Kidney epithelial cell (primary cell): ENCODE measurements around the gene COG7. TPM values are rescaled to one million over a fixed set of nuclear protein-coding genes. Genes with fewer than 3 reads are reported as not detected.
A peak's percentile ranks its signal among the peaks of the same experiment; 100 is the strongest.
"Not testable (repeated sequence)": the region's sequence is repeated elsewhere in the genome, so short reads cannot be mapped to it uniquely, and the experiment has no call there.

ENCODE experiments used
- DNase-seq: peaks from one replicate; pipeline ENCODE4 v3.0.0-alpha.2; 2010; ENCODE audit warnings: low read depth
- H3K27me3 ChIP-seq: 2 replicates; pipeline ENCODE4 v1.6.0; 2011; ENCODE audit warnings: low read length; ENCODE audit not compliant: control insufficient read depth, insufficient read depth
- H3K36me3 ChIP-seq: 2 replicates; pipeline ENCODE4 v1.5.1; 2011; ENCODE audit warnings: low read length; ENCODE audit not compliant: control insufficient read depth, insufficient read depth
- H3K4me3 ChIP-seq: 2 replicates; pipeline ENCODE4 v1.5.1; 2011; ENCODE audit warnings: low read depth, mild to moderate bottlenecking, control low read depth, low read length
- total RNA-seq: library from RNA; depleted of rRNA; stranded (reverse); fragments of >200 nt; gene quantifications from 2 replicates; pipeline ENCODE4 v1.2.3, GENCODE V29; 2015
- TF ChIP-seq, protein P1 (sequence below): IDR thresholded peaks from 2 replicates; pipeline ENCODE4 v1.5.1; 2011; ENCODE audit warnings: mild to moderate bottlenecking, moderate library complexity, low read length, control low read depth, inconsistent platforms; ENCODE audit not compliant: insufficient read depth, poor library complexity, severe bottlenecking

Gene COG7
- total RNA-seq, 1 donor from 2014 or later: 13.6 TPM

DNA sequence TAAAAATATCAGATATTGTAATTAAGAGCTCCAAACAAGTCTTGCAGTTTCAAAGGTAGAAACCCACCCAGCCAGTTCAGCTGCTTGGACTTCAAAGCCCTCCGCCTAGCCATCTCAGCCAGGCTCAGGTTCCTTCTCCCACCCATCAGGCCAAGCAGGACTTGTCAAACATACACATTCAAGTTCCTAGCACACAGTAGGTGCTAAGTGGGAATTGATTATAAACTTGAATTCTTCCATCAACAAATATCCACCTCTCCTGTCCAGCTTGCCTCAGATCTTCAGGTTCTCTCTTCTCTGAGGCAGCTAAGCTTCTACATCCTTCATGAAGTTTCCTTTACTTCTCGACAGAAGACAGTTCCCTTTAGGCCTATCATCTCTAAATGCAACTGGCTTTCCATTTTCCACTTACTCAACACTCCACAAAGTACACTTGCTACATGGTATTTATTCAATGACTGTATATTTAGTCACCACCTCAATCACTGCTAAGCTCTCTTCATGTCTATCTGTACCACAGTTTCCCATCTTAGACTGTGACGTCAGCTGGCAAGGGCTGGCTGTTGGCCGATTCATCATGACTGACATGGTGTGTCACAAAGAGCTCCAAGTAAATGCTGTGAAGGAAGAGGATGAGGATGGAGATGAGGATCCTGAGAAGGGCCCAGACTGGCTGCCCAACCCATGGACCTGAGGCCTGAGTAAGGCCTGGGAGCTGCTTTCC, 13.3 kb upstream of the COG7 start:
- TF ChIP-seq, protein P1, sequence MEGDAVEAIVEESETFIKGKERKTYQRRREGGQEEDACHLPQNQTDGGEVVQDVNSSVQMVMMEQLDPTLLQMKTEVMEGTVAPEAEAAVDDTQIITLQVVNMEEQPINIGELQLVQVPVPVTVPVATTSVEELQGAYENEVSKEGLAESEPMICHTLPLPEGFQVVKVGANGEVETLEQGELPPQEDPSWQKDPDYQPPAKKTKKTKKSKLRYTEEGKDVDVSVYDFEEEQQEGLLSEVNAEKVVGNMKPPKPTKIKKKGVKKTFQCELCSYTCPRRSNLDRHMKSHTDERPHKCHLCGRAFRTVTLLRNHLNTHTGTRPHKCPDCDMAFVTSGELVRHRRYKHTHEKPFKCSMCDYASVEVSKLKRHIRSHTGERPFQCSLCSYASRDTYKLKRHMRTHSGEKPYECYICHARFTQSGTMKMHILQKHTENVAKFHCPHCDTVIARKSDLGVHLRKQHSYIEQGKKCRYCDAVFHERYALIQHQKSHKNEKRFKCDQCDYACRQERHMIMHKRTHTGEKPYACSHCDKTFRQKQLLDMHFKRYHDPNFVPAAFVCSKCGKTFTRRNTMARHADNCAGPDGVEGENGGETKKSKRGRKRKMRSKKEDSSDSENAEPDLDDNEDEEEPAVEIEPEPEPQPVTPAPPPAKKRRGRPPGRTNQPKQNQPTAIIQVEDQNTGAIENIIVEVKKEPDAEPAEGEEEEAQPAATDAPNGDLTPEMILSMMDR: no peak
- H3K4me3 ChIP-seq: no peak overlapping the region
- H3K27me3 ChIP-seq: no peaks in the 10 kb centered on the region
- peaks cover 1% of the 10 kb centered on the region for H3K36me3 ChIP-seq
- peak; percentile 49 for DNase-seq

DNA sequence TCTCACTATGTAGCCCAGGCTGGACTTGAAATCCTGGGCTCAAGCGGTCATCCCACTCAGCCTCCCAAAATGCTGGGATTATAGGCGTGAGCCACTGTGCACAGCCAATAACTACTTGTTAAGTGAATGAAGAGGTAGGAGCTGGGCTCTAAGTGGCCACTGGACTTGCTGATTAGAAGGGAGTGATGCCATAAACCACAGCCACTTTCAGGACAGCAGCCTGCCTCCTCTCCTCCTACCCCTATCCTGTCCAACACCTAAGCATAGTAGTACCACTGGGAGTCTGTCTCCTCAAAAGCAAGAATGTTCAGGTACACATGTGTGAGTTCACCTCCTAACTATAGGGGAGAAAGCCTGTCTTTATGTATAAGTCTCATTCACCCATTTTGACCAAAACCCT, 12.2 kb upstream of the COG7 start:
- Histone ChIP-seq H3K27me3 (no peaks in the 10 kb centered on the region), H3K36me3 (peaks cover 1% of the 10 kb centered on the region)
- TF ChIP-seq, protein P1: no peak

DNA sequence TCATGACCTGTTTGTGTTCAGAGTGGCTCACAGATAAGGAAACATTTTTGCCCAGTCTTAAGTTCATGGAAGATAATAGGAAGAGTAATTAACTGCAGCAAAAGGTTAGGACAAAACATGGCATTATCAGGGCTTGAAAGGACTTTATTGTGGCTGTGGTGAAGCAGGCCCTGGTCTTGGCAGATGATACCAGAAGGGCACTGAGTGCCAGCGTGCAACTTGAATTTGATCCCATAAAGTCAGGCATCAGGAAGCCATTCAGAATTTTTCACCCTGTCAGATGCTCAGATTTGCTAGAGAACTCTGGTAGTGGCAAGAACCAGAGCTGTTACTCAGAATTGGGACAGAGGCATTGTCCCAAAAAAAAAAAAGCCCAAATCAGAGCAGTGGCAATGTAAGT, 11.2 kb upstream of the COG7 start:
- Histone ChIP-seq H3K36me3 (peaks cover 1% of the 10 kb centered on the region), H3K4me3 (no peak overlapping the region), H3K27me3 (no peaks in the 10 kb centered on the region)
- no peak for DNase-seq
- TF ChIP-seq, protein P1: no peak

More for the DNA sequence above, 12.2 kb upstream of the COG7 start:
- no peak overlapping the region for H3K4me3 ChIP-seq
- DNase-seq: no peak

DNA sequence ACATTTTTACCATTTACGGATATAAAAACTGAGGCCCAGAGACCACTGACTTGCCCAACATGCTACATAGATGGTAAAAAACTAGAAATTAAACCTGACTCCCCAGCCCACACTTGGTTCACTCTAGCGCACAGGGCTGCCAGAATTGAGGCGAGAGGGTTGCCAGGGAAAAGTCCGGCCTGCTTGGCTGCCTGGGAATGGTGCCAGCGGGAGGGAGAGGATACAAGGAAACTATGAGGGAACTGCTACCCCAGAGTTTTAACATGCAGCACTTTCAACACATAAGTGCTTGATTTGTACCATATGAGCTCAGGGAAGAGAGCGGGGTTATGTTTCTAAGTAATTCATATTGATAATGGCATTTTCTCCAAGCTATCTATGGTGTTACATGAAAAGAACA, 10.0 kb upstream of the COG7 start:
- not testable (repeated sequence) for H3K36me3 ChIP-seq, H3K4me3 ChIP-seq, DNase-seq, H3K27me3 ChIP-seq

DNA sequence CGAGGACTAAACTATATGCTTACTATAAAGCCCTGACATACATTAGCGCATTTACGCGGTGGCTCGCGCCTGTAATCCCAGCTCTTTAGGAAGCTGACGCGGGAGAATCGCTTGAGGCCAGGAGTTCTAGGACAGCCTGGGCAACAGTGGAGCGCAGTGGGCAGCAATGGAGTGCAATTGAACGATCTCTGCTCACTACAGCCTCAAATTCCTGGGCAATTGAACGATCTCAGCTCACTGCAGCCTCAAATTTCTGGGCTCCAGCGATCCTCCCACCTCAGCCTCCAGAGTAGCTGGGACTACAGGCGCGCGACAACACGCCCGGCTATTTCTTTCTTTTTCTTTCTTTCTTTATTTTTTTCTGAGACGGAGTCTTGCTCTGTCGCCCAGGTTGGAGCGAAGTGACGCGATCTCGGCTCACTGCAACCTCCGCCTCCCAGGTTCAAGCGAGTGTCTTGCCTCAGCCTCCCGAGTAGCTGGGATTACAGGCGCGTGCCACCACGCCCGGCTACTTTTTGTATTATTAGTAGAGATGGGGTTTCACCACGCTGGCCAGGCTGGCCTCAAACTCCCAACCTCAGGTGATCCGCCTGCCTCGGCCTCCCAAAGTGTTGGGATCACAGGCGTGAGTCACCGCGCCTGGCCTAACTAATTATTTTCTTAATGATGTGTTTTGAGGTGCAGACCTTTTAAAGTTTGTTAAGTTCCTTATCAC, 506 bp upstream of the COG7 start:
- Histone ChIP-seq H3K27me3 (no peaks in the 10 kb centered on the region), H3K36me3 (no peaks in the 10 kb centered on the region), H3K4me3 (peak overlapping the region; percentile 81)
- no peak for DNase-seq
- TF ChIP-seq, protein P1: no peak

DNA sequence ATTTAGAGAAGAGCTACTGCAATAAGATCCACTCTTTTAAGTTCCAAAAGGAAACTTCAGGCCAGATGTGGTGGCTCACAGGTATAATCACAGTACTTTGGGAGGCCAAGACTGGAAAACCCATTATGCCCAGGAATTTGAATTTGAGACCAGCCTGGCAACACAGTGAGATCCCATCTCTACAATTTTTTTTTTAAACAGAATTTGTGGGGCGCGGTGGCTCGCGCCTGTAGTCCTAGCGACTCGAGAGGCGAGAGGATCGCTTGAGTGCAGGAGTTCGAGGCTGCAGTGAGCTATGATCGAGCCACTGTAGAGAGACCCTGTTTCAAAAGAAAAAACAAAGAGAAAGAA, 793 bp downstream of the COG7 start:
- Histone ChIP-seq H3K27me3 (no peaks in the 10 kb centered on the region), H3K36me3 (no peaks in the 10 kb centered on the region), H3K4me3 (peak overlapping the region; percentile 81)
- no peak for DNase-seq
- TF ChIP-seq, protein P1: no peak
